Measurements from ENCODE around the gene DLG2.
A peak's percentile ranks its signal among the peaks of the same experiment; 100 is the strongest.
"Not testable (repeated sequence)": the region's sequence is repeated elsewhere in the genome, so short reads cannot be mapped to it uniquely, and the experiment has no call there.

Gene DLG2

GRCh38 chr11:85627332-85627997 lies at the start of gene DLG2:
TSS of gene DLG2 (minus strand) at chr11:85627344.
- H3K36me3 Mint-ChIP-seq (ENCODE audit: low read depth): peaks cover 34% of the 10 kb centered on the region
- H3K4me3 Mint-ChIP-seq: peak within 1 kb of the TSS; percentile 95
- H3K4me1 Mint-ChIP-seq (ENCODE audit: low read depth): peaks cover 21% of the 10 kb centered on the region
- intact Hi-C loops (cut with micrococcal nuclease): loop anchor here (10.0 kb wide), 1 partner anchor 677 kb away; the partner anchor contains the start of gene HIKESHI
- peak within 1 kb of the TSS; percentile 93 for H3K27ac Mint-ChIP-seq
- peaks cover 2% of the 10 kb centered on the region for H3K27me3 Mint-ChIP-seq
- no peaks in the 10 kb centered on the region for H3K9me3 Mint-ChIP-seq

- Mint-ChIP-seq H3K27ac (no peak overlapping the region), H3K4me3 (no peak overlapping the region), H3K27me3 (no peaks in the 10 kb centered on the region), H3K36me3 (ENCODE audit: low read depth) (no peaks in the 10 kb centered on the region), H3K4me1 (ENCODE audit: low read depth) (no peaks in the 10 kb centered on the region), H3K9me3 (no peaks in the 10 kb centered on the region)
- intact Hi-C loops (cut with micrococcal nuclease): no loop called here
Observed at GRCh38 chr11:85673393-85673792, 46.2 kb upstream of the DLG2 start.

- Mint-ChIP-seq H3K4me3 (no peak overlapping the region), H3K9me3 (no peaks in the 10 kb centered on the region), H3K36me3 (ENCODE audit: low read depth) (no peaks in the 10 kb centered on the region), H3K27me3 (no peaks in the 10 kb centered on the region), H3K4me1 (ENCODE audit: low read depth) (no peaks in the 10 kb centered on the region), H3K27ac (no peak overlapping the region)
- intact Hi-C loops (cut with micrococcal nuclease): no loop called here
Observed at GRCh38 chr11:85672105-85672902, 45.2 kb upstream of the DLG2 start.

- H3K9me3 Mint-ChIP-seq; H3K27me3 Mint-ChIP-seq; H3K4me1 Mint-ChIP-seq (ENCODE audit: low read depth); H3K36me3 Mint-ChIP-seq (ENCODE audit: low read depth); intact Hi-C loops (cut with micrococcal nuclease); H3K27ac Mint-ChIP-seq; H3K4me3 Mint-ChIP-seq: not testable (repeated sequence)
Observed at GRCh38 chr11:85670949-85671663, 44.0 kb upstream of the DLG2 start.

GRCh38 chr11:85668157-85668556 lies 41.0 kb upstream of the DLG2 start:
- Mint-ChIP-seq H3K4me1 (ENCODE audit: low read depth) (peaks cover 12% of the 10 kb centered on the region), H3K27ac (no peak overlapping the region), H3K36me3 (ENCODE audit: low read depth) (peaks cover 17% of the 10 kb centered on the region), H3K9me3 (no peaks in the 10 kb centered on the region), H3K27me3 (no peaks in the 10 kb centered on the region), H3K4me3 (no peak overlapping the region)
- intact Hi-C loops (cut with micrococcal nuclease): loop anchor here (10.0 kb wide), 1 partner anchor 577 kb away; the partner anchor contains the start of gene EED

GRCh38 chr11:85666687-85667086 lies 39.5 kb upstream of the DLG2 start:
- no peak overlapping the region for H3K4me3 Mint-ChIP-seq
- no peak overlapping the region for H3K27ac Mint-ChIP-seq
- intact Hi-C loops (cut with micrococcal nuclease): loop anchor here (10.0 kb wide), 1 partner anchor 578 kb away; the partner anchor contains the start of gene EED
- peaks cover 16% of the 10 kb centered on the region for H3K4me1 Mint-ChIP-seq (ENCODE audit: low read depth)
- no peaks in the 10 kb centered on the region for H3K9me3 Mint-ChIP-seq
- H3K36me3 Mint-ChIP-seq (ENCODE audit: low read depth): peaks cover 22% of the 10 kb centered on the region
- H3K27me3 Mint-ChIP-seq: no peaks in the 10 kb centered on the region

- H3K36me3 Mint-ChIP-seq (ENCODE audit: low read depth): peaks cover 31% of the 10 kb centered on the region
- intact Hi-C loops (cut with micrococcal nuclease): loop anchor here (2.0 to 10.0 kb wide), 2 partner anchors 579 to 637 kb away; partner anchors contain the start of genes EED and HIKESHI
- no peaks in the 10 kb centered on the region for H3K27me3 Mint-ChIP-seq
- H3K9me3 Mint-ChIP-seq: no peaks in the 10 kb centered on the region
- no peak overlapping the region for H3K4me3 Mint-ChIP-seq
- H3K27ac Mint-ChIP-seq: peak overlapping the region; percentile 93
- peaks cover 24% of the 10 kb centered on the region for H3K4me1 Mint-ChIP-seq (ENCODE audit: low read depth)
Observed at GRCh38 chr11:85665733-85666132, 38.6 kb upstream of the DLG2 start.

- peak within 1 kb of the TSS; percentile 93 for H3K27ac Mint-ChIP-seq
- intact Hi-C loops (cut with micrococcal nuclease): loop anchor here (1.0 to 10.0 kb wide), 4 partner anchors 17 to 638 kb away; partner anchors contain the start of genes EED, HIKESHI and TMEM126B
- peaks cover 40% of the 10 kb centered on the region for H3K36me3 Mint-ChIP-seq (ENCODE audit: low read depth)
- no peaks in the 10 kb centered on the region for H3K27me3 Mint-ChIP-seq
- peaks cover 33% of the 10 kb centered on the region for H3K4me1 Mint-ChIP-seq (ENCODE audit: low read depth)
- H3K9me3 Mint-ChIP-seq: no peaks in the 10 kb centered on the region
- H3K4me3 Mint-ChIP-seq: peak within 1 kb of the TSS; percentile 99
Observed at GRCh38 chr11:85664615-85665481, 37.7 kb upstream of the DLG2 start, which contains the start of gene CREBZF. TSS of gene CREBZF (minus strand) at chr11:85665129. CDS start at chr11:85664875, 254 bp downstream.

GRCh38 chr11:85663753-85664614 lies 36.8 kb upstream of the DLG2 start:
- H3K36me3 Mint-ChIP-seq (ENCODE audit: low read depth): peaks cover 48% of the 10 kb centered on the region
- peak overlapping the region; percentile 99 for H3K4me3 Mint-ChIP-seq
- peak overlapping the region; percentile 93 for H3K27ac Mint-ChIP-seq
- intact Hi-C loops (cut with micrococcal nuclease): loop anchor here (1.0 to 10.0 kb wide), 4 partner anchors 16 to 639 kb away; partner anchors contain the start of genes EED, HIKESHI and TMEM126B
- H3K9me3 Mint-ChIP-seq: no peaks in the 10 kb centered on the region
- peaks cover 37% of the 10 kb centered on the region for H3K4me1 Mint-ChIP-seq (ENCODE audit: low read depth)
- no peaks in the 10 kb centered on the region for H3K27me3 Mint-ChIP-seq

GRCh38 chr11:85663080-85663752 lies 36.1 kb upstream of the DLG2 start:
- H3K27me3 Mint-ChIP-seq: no peaks in the 10 kb centered on the region
- peak overlapping the region; percentile 93 for H3K27ac Mint-ChIP-seq
- peaks cover 56% of the 10 kb centered on the region for H3K36me3 Mint-ChIP-seq (ENCODE audit: low read depth)
- H3K9me3 Mint-ChIP-seq: no peaks in the 10 kb centered on the region
- H3K4me3 Mint-ChIP-seq: peak overlapping the region; percentile 99
- intact Hi-C loops (cut with micrococcal nuclease): loop anchor here (10.0 kb wide), 1 partner anchor 582 kb away; the partner anchor contains the start of gene EED
- H3K4me1 Mint-ChIP-seq (ENCODE audit: low read depth): peaks cover 37% of the 10 kb centered on the region

- Mint-ChIP-seq H3K27me3 (no peaks in the 10 kb centered on the region), H3K36me3 (ENCODE audit: low read depth) (peaks cover 62% of the 10 kb centered on the region), H3K27ac (no peak overlapping the region), H3K4me1 (ENCODE audit: low read depth) (peaks cover 37% of the 10 kb centered on the region), H3K9me3 (no peaks in the 10 kb centered on the region), H3K4me3 (no peak overlapping the region)
- intact Hi-C loops (cut with micrococcal nuclease): loop anchor here (10.0 kb wide), 1 partner anchor 583 kb away; the partner anchor contains the start of gene EED
Observed at GRCh38 chr11:85661972-85662664, 35.0 kb upstream of the DLG2 start.
